PC-9 (cell line): ENCODE results near the gene CCR5. TPM values are rescaled to one million over a fixed set of nuclear protein-coding genes. Genes with fewer than 3 reads are reported as not detected.

Source experiments
- BruUV-seq: library from RNA; stranded (reverse); fragments of 400-500 nt; replicated peaks from 2 replicates; lab custom pipeline; 2021; lab: Mats Ljungman, UMichigan
- CTCF ChIA-PET: fragments of 300-600 bp; sonication (Branson Sonifier 250); formaldehyde crosslinking; loops from one replicate; lab custom pipeline; 2022; ENCODE audit warnings: antibody characterized with exemption; lab: Charles Lee
- POLR2A ChIA-PET: fragments of 300-600 bp; sonication (Branson Sonifier 250); formaldehyde crosslinking; loops from one replicate; lab custom pipeline; 2022; ENCODE audit warnings: antibody characterized with exemption; ENCODE audit not compliant: unreplicated experiment; lab: Charles Lee
- DNase-seq, 2 experiments: peaks; one replicate each; pipeline versions ENCODE4 v3.0.0 to v3.0.0-alpha.2; 2015 to 2022; ENCODE audit warnings: mixed read lengths in 1 of 2
- H2AFZ ChIP-seq: fragments of 200-600 bp; sonication (generic); 2 replicates; pipeline ENCODE4 v1.8.1; 2017; ENCODE audit warnings: antibody characterized with exemption
- H3F3A ChIP-seq: fragments of 200-600 bp; sonication (generic); 2 replicates; pipeline ENCODE4 v1.8.1; 2017; ENCODE audit warnings: antibody characterized with exemption, mild to moderate bottlenecking, low read depth; ENCODE audit not compliant: insufficient read depth
- H3K27ac ChIP-seq: fragments of 200-600 bp; sonication (generic); 2 replicates; pipeline ENCODE4 v1.6.1; 2016; ENCODE audit warnings: mixed run types
- H3K27me3 ChIP-seq: fragments of 200-600 bp; sonication (generic); 2 replicates; pipeline ENCODE4 v1.6.1; 2016; ENCODE audit warnings: low read depth, mixed run types; ENCODE audit not compliant: insufficient read depth
- H3K36me3 ChIP-seq: fragments of 200-600 bp; sonication (generic); 2 replicates; pipeline ENCODE4 v1.6.1; 2016; ENCODE audit warnings: low read depth, mixed run types
- H3K4me1 ChIP-seq: fragments of 200-600 bp; sonication (generic); replicated peaks from 2 replicates; pipeline ENCODE4 v1.6.1; 2016; ENCODE audit warnings: mixed run types; ENCODE audit not compliant: insufficient read depth
- H3K4me2 ChIP-seq: fragments of 200-600 bp; sonication (generic); 2 replicates; pipeline ENCODE4 v1.6.1; 2017; ENCODE audit warnings: mixed run types
- H3K4me3 ChIP-seq: fragments of 200-600 bp; sonication (generic); 2 replicates; pipeline ENCODE4 v1.6.1; 2016; ENCODE audit warnings: mixed run types
- H3K79me2 ChIP-seq: fragments of 200-600 bp; sonication (generic); 2 replicates; pipeline ENCODE4 v1.6.1; 2017; ENCODE audit warnings: low read depth, mixed run types
- H3K9me2 ChIP-seq: fragments of 200-600 bp; sonication (generic); 2 replicates; pipeline ENCODE4 v1.8.1; 2017; ENCODE audit warnings: mild to moderate bottlenecking; ENCODE audit not compliant: insufficient read depth
- H3K9me3 ChIP-seq: fragments of 200-600 bp; sonication (generic); 2 replicates; pipeline ENCODE4 v1.8.1; 2016; ENCODE audit warnings: low read depth; ENCODE audit not compliant: insufficient read depth
- H4K20me1 ChIP-seq: fragments of 200-600 bp; sonication (generic); 2 replicates; pipeline ENCODE4 v1.8.1; 2017; ENCODE audit not compliant: insufficient read depth
- EZH2 ChIP-seq: fragments of 200-600 bp; sonication (generic); IDR thresholded peaks from 2 replicates; pipeline ENCODE4 v1.8.0; 2017; ENCODE audit warnings: antibody characterized with exemption, low read depth
- intact Hi-C: fragments of 100-400 bp; cut with micrococcal nuclease; formaldehyde crosslinking; loops from one replicate; pipeline ENCODE4 v1.10.0; 2022; ENCODE audit not compliant: unreplicated experiment
- total RNA-seq: library from RNA; stranded (reverse); gene quantifications from 2 replicates; pipeline ENCODE4 v1.2.3, GENCODE V29; 2021
- TF ChIP-seq, protein P1 (sequence below): fragments of 200-600 bp; sonication (generic); conservative IDR thresholded peaks from 2 replicates; pipeline ENCODE4 v1.6.1; 2017; ENCODE audit warnings: mixed run types, antibody characterized with exemption, mild to moderate bottlenecking, moderate library complexity

CCR5 gene
- total RNA-seq, 1 experiment from 2014 or later: not detected

DNA sequence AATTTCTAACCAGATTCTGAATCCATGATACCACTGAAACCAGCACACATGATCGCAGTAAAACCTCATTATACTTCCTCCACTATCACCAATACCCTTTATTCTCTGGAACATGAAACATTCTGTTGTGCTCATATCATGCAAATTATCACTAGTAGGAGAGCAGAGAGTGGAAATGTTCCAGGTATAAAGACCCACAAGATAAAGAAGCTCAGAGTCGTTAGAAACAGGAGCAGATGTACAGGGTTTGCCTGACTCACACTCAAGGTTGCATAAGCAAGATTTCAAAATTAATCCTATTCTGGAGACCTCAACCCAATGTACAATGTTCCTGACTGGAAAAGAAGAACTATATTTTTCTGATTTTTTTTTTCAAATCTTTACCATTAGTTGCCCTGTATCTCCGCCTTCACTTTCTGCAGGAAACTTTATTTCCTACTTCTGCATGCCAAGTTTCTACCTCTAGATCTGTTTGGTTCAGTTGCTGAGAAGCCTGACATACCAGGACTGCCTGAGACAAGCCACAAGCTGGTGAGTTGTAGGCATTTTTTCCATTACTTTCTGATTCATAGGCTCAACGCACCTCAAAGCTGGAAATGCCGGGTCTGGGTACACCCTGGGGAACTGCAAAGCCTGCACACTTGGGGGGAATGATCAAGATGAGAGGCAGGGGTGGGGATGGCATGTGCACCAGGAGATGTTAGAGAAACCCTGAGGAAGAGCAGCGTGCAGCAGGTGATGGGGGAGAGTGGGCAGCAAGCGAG, 16.9 kb upstream of the CCR5 start, which contains the start of gene CCR2:
Gene CCR2 (plus strand): TSS at position 465 of the 764 bp plus-strand sequence. CDS start 3,417 bp downstream, outside the sequence.
- H3K27ac ChIP-seq: no peak within 1 kb of the TSS
- no peaks in the 10 kb centered on the region for H3K36me3 ChIP-seq
- H3K4me1 ChIP-seq: 0 out of 2 replicates have a peak, but pooled peaks cover 14% of the 10 kb centered on the region
- BruUV-seq: no TSS peak
- 0 out of 2 replicates have a peak within 1 kb of the TSS, but pooled peaks have one; percentile 7 for H3K4me2 ChIP-seq
- H3K9me3 ChIP-seq: no peaks in the 10 kb centered on the region
- H3F3A ChIP-seq: no peaks in the 10 kb centered on the region
- H3K79me2 ChIP-seq: no peaks in the 10 kb centered on the region
- no peaks in the 10 kb centered on the region for H3K27me3 ChIP-seq
- CTCF ChIA-PET: no interaction called here
- no peak within 1 kb of the TSS for H2AFZ ChIP-seq
- H4K20me1 ChIP-seq: no peaks in the 10 kb centered on the region
- intact Hi-C loops: no loop called here
- no peak for TF ChIP-seq EZH2
- TF ChIP-seq, protein P1, sequence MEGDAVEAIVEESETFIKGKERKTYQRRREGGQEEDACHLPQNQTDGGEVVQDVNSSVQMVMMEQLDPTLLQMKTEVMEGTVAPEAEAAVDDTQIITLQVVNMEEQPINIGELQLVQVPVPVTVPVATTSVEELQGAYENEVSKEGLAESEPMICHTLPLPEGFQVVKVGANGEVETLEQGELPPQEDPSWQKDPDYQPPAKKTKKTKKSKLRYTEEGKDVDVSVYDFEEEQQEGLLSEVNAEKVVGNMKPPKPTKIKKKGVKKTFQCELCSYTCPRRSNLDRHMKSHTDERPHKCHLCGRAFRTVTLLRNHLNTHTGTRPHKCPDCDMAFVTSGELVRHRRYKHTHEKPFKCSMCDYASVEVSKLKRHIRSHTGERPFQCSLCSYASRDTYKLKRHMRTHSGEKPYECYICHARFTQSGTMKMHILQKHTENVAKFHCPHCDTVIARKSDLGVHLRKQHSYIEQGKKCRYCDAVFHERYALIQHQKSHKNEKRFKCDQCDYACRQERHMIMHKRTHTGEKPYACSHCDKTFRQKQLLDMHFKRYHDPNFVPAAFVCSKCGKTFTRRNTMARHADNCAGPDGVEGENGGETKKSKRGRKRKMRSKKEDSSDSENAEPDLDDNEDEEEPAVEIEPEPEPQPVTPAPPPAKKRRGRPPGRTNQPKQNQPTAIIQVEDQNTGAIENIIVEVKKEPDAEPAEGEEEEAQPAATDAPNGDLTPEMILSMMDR: no peak
- H3K9me2 ChIP-seq: no peaks in the 10 kb centered on the region
- POLR2A ChIA-PET: no interaction called here
- peak; percentile 18 to 42 for DNase-seq
- H3K4me3 ChIP-seq: no peak within 1 kb of the TSS

DNA sequence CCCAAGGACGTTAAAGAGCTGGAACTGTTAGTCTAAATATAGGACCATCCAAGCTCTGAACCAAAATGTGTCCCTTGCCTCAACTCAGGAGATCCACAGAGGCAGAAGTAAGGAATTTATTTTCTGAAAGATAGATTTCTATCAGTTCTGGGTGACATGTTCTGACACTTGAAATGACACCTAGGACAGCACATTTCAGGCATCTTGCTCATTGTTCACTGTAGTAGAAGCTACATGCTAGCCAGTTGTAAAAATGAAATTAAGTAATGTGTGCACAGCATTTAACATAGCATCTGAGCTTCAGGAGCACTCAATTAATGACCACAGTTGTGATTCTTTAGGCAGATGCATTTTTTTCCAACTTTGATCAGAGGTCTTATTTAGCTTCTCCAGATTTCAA, 16.3 kb upstream of the CCR5 start:
- no peaks in the 10 kb centered on the region for H3K9me2 ChIP-seq
- no peak overlapping the region for H3K27ac ChIP-seq
- H3K9me3 ChIP-seq: no peaks in the 10 kb centered on the region
- no peaks in the 10 kb centered on the region for H3K27me3 ChIP-seq
- H3F3A ChIP-seq: no peaks in the 10 kb centered on the region
- H3K79me2 ChIP-seq: no peaks in the 10 kb centered on the region
- TF ChIP-seq, protein P1: no peak
- no peak for TF ChIP-seq EZH2
- ChIA-PET CTCF (no interaction called here), POLR2A (no interaction called here)
- H3K4me2 ChIP-seq: no peak overlapping the region
- intact Hi-C loops: no loop called here
- no TSS peak for BruUV-seq
- H3K36me3 ChIP-seq: no peaks in the 10 kb centered on the region
- H3K4me1 ChIP-seq: 0 out of 2 replicates have a peak, but pooled peaks cover 14% of the 10 kb centered on the region
- H2AFZ ChIP-seq: no peak overlapping the region
- no peaks in the 10 kb centered on the region for H4K20me1 ChIP-seq
- DNase-seq: no peak
- no peak overlapping the region for H3K4me3 ChIP-seq

DNA sequence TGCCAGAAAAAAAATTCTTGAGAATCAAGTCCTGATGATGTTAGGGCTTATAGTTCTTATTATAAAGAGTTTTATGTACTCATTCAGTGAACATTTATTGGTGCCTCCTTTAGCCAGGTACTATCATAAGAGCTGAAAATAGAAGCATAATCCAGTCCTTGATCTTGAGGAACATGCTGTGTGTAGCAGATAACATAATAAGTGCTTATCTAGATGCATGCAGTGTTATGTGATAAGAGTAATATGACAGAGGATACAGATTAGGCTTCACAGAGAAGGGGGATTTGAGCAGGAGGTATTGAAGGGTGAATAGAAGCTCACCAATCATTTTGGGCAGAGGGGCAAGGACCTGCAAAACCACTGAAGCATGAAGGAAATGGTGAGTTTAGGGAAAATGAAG, 15.8 kb upstream of the CCR5 start:
- no TSS peak for BruUV-seq
- no peak for DNase-seq

More for the DNA sequence above, 15.8 kb upstream of the CCR5 start:
- TF ChIP-seq, protein P1: no peak
- TF ChIP-seq EZH2: no peak
- intact Hi-C loops: no loop called here
- ChIA-PET CTCF (no interaction called here), POLR2A (no interaction called here)
- 0 out of 2 replicates have a peak, but pooled peaks cover 14% of the 10 kb centered on the region for H3K4me1 ChIP-seq
- no peak overlapping the region for H2AFZ ChIP-seq
- H3K4me3 ChIP-seq: no peak overlapping the region
- H3K9me3 ChIP-seq: no peaks in the 10 kb centered on the region
- no peaks in the 10 kb centered on the region for H4K20me1 ChIP-seq
- no peaks in the 10 kb centered on the region for H3F3A ChIP-seq
- H3K27ac ChIP-seq: no peak overlapping the region
- H3K4me2 ChIP-seq: no peak overlapping the region
- H3K36me3 ChIP-seq: no peaks in the 10 kb centered on the region
- H3K9me2 ChIP-seq: no peaks in the 10 kb centered on the region
- H3K27me3 ChIP-seq: no peaks in the 10 kb centered on the region
- H3K79me2 ChIP-seq: no peaks in the 10 kb centered on the region
